Measurements from ENCODE around the gene C2orf81.

Gene C2orf81

DNA sequence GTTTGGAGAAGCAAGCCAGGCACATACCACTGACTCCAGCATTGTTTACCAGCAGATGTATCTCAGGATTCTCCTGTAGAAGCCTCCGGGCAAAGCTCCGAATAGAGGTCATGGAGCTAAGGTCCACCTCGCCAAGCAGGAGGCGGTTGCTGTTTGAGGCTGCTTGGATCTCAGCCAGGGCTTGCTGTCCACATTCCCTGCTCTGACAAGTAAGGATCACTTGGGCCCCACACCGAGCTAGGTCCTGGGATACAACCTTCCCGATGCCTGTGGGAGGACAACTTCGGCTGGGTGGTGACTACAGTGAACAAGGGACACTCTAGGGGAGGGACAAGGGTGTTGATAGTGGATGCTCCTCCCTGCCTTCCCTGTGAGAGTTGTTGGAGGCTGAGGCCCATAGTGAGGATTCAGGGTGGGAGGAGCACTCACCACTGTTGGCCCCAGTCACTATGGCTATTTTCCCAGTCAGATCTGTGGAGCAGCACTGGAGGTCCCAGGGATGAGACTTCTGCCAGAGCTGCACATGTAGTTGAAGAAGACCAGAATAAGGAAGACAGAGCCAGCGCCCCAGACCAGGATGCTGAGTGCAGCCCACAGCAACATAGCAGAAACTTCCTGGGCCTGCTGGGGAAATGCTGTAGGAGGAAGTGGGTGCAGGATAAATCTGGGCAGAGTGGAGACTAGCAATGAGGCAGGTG is 8.3 kb downstream of the C2orf81 start:
- no peak for DNase-seq (ENCODE audit: low read depth)
- no peak for TF ChIP-seq CTCF (IDR thresholded peaks at IDR 0.05; ENCODE audit: low read depth, low read length)
- no peak for TF ChIP-seq POLR2A (IDR thresholded peaks at IDR 0.05; ENCODE audit: extremely low read depth, insufficient read length)
- no peak for TF ChIP-seq MYC (IDR thresholded peaks at IDR 0.05; ENCODE audit: low read depth, low read length)
- TF ChIP-seq MAX (IDR thresholded peaks at IDR 0.05; ENCODE audit: low read depth, low read length) = no peak
- H3K4me3 ChIP-seq (ENCODE audit: low read depth, low read length) = no peak overlapping the region

DNA sequence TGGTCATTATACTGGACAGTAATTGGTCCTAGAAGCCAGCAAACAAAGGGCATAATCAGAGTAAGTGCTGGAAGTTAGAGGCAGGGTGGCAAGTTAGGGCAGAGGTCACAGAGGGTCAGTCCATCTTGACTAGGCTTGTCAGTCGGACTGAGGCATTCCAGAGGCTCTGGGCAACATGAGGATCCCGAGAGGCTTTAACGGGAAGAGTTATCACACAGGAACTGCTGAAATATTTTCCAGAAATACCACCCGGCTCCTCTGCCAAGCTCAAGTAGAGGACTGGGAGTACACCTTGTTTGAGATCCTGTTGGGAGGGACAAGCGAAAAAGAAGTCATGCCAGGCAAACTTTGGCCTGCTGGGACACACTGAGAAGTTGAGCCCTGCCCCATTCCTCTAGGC is 13.7 kb downstream of the C2orf81 start:
- H3K4me3 ChIP-seq (ENCODE audit: low read depth, low read length) = no peak overlapping the region
- no peak for TF ChIP-seq MAX (IDR thresholded peaks at IDR 0.05; ENCODE audit: low read depth, low read length)
- no peak for TF ChIP-seq MYC (IDR thresholded peaks at IDR 0.05; ENCODE audit: low read depth, low read length)
- no peak for TF ChIP-seq CTCF (IDR thresholded peaks at IDR 0.05; ENCODE audit: low read depth, low read length)
- TF ChIP-seq POLR2A (IDR thresholded peaks at IDR 0.05; ENCODE audit: extremely low read depth, insufficient read length) = no peak
- DNase-seq (ENCODE audit: low read depth) = no peak

DNA sequence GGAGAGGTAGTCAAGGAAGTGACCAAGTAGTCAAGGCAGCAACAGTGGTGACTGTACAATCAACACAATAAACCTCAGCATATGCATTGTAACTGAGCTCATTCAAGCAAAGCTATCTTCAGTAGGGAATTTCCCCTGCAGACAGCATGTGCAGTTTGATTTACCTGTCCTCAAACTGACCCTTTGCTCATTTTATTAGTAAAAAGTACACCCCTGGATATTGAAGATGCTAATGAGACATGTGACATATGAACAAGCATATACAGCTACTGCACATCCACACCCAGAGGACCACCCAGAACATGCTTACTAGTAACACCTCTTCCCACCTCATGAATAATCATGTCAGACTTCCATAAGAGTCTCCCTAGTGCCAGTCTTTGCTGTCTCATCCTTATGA is 15.4 kb downstream of the C2orf81 start:
- no peak for TF ChIP-seq MAX (IDR thresholded peaks at IDR 0.05; ENCODE audit: low read depth, low read length)
- TF ChIP-seq CTCF (IDR thresholded peaks at IDR 0.05; ENCODE audit: low read depth, low read length) = no peak
- no peak for TF ChIP-seq MYC (IDR thresholded peaks at IDR 0.05; ENCODE audit: low read depth, low read length)
- no peak for TF ChIP-seq POLR2A (IDR thresholded peaks at IDR 0.05; ENCODE audit: extremely low read depth, insufficient read length)
- H3K4me3 ChIP-seq (ENCODE audit: low read depth, low read length) = no peak overlapping the region
- DNase-seq (ENCODE audit: low read depth) = no peak

DNA sequence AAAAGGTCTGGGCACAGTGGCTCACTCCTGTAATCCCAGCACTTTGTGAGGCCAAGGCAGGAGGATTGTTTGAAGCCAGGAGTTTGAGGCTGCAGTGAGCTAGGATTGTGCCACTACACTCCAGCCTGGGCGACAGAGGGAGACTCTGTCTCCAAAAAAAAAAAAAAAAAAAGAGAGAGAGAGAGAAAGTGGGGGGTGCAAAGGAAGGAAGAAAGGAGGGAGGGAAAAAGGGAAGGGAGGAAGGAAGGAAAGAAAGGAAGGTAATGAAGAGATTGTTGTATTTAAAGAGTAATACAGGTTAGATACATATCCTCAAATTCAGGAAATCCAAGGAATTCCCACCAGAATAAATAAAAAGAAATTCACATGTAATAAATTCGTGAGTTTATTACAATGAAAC is 19.5 kb downstream of the C2orf81 start:
- DNase-seq (ENCODE audit: low read depth) = no peak
- no peak overlapping the region for H3K4me3 ChIP-seq (ENCODE audit: low read depth, low read length)
- no peak for TF ChIP-seq POLR2A (IDR thresholded peaks at IDR 0.05; ENCODE audit: extremely low read depth, insufficient read length)
- TF ChIP-seq MAX (IDR thresholded peaks at IDR 0.05; ENCODE audit: low read depth, low read length) = no peak
- no peak for TF ChIP-seq MYC (IDR thresholded peaks at IDR 0.05; ENCODE audit: low read depth, low read length)
- no peak for TF ChIP-seq CTCF (IDR thresholded peaks at IDR 0.05; ENCODE audit: low read depth, low read length)

- peak; percentile 72 for DNase-seq (ENCODE audit: low read depth)
- TF ChIP-seq MYC (IDR thresholded peaks at IDR 0.05; ENCODE audit: low read depth, low read length) (no peak), CTCF (IDR thresholded peaks at IDR 0.05; ENCODE audit: low read depth, low read length) (peak; percentile 64)
- H3K4me3 ChIP-seq (ENCODE audit: low read depth, low read length) = no peak overlapping the region
Measured at GRCh38 chr2:74399785-74400184, 21.6 kb downstream of the C2orf81 start.

GRCh38 chr2:74396149-74396548 is 25.3 kb downstream of the C2orf81 start:
- no peak for TF ChIP-seq POLR2A (IDR thresholded peaks at IDR 0.05; ENCODE audit: extremely low read depth, insufficient read length)
- no peak for TF ChIP-seq MAX (IDR thresholded peaks at IDR 0.05; ENCODE audit: low read depth, low read length)
- DNase-seq (ENCODE audit: low read depth) = no peak
- H3K4me3 ChIP-seq (ENCODE audit: low read depth, low read length) = no peak overlapping the region

Measured in NB4 (cell line).